ENCODE results near the gene MYMK.

MYMK gene

GRCh38 chr9:133571391-133571890, 46.7 kb upstream of the MYMK start:
- Histone ChIP-seq H3K36me3 (ENCODE audit: insufficient read depth) (no peaks in the 10 kb centered on the region), H3K4me3 (IDR thresholded peaks at IDR 0.05; ENCODE audit: insufficient read depth, low read depth, low read length) (no peak overlapping the region), H3K27ac (no peak overlapping the region), H3K79me2 (ENCODE audit: insufficient read depth, low read depth) (no peaks in the 10 kb centered on the region), H3K9ac (no peak overlapping the region), H3K4me1 (ENCODE audit: low read depth, poor library complexity, severe bottlenecking) (no peaks in the 10 kb centered on the region), H3K4me2 (no peak overlapping the region), H2AFZ (ENCODE audit: low read depth) (no peak overlapping the region), H4K20me1 (ENCODE audit: insufficient read depth) (no peaks in the 10 kb centered on the region), H3K27me3 (ENCODE audit: insufficient read depth, low read depth) (peaks cover 38% of the 10 kb centered on the region; the same call in 1 of the 2 replicates)
- TF ChIP-seq, protein P1, sequence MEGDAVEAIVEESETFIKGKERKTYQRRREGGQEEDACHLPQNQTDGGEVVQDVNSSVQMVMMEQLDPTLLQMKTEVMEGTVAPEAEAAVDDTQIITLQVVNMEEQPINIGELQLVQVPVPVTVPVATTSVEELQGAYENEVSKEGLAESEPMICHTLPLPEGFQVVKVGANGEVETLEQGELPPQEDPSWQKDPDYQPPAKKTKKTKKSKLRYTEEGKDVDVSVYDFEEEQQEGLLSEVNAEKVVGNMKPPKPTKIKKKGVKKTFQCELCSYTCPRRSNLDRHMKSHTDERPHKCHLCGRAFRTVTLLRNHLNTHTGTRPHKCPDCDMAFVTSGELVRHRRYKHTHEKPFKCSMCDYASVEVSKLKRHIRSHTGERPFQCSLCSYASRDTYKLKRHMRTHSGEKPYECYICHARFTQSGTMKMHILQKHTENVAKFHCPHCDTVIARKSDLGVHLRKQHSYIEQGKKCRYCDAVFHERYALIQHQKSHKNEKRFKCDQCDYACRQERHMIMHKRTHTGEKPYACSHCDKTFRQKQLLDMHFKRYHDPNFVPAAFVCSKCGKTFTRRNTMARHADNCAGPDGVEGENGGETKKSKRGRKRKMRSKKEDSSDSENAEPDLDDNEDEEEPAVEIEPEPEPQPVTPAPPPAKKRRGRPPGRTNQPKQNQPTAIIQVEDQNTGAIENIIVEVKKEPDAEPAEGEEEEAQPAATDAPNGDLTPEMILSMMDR (conservative IDR thresholded peaks at IDR 0.05; ENCODE audit: low read depth, low read length), result no peak

- Histone ChIP-seq H2AFZ (ENCODE audit: low read depth) (no peak overlapping the region), H3K79me2 (ENCODE audit: insufficient read depth, low read depth) (no peaks in the 10 kb centered on the region), H3K27me3 (ENCODE audit: insufficient read depth, low read depth) (peaks cover 37% of the 10 kb centered on the region; the same call in 1 of the 2 replicates), H3K36me3 (ENCODE audit: insufficient read depth) (no peaks in the 10 kb centered on the region), H4K20me1 (ENCODE audit: insufficient read depth) (no peaks in the 10 kb centered on the region), H3K27ac (no peak overlapping the region), H3K4me1 (ENCODE audit: low read depth, poor library complexity, severe bottlenecking) (no peaks in the 10 kb centered on the region), H3K9ac (no peak overlapping the region), H3K4me3 (IDR thresholded peaks at IDR 0.05; ENCODE audit: insufficient read depth, low read depth, low read length) (no peak overlapping the region), H3K4me2 (no peak overlapping the region)
- TF ChIP-seq, protein P1 (conservative IDR thresholded peaks at IDR 0.05; ENCODE audit: low read depth, low read length), result no peak
Measured at GRCh38 chr9:133570691-133571080, 45.9 kb upstream of the MYMK start.

GRCh38 chr9:133569891-133570690, 45.3 kb upstream of the MYMK start:
- Histone ChIP-seq H3K9ac (no peak overlapping the region), H3K4me1 (ENCODE audit: low read depth, poor library complexity, severe bottlenecking) (no peaks in the 10 kb centered on the region), H3K27me3 (ENCODE audit: insufficient read depth, low read depth) (peaks cover 39% of the 10 kb centered on the region; the same call in 1 of the 2 replicates), H3K4me2 (no peak overlapping the region), H3K4me3 (IDR thresholded peaks at IDR 0.05; ENCODE audit: insufficient read depth, low read depth, low read length) (no peak overlapping the region), H3K27ac (no peak overlapping the region), H4K20me1 (ENCODE audit: insufficient read depth) (no peaks in the 10 kb centered on the region), H3K36me3 (ENCODE audit: insufficient read depth) (no peaks in the 10 kb centered on the region), H2AFZ (ENCODE audit: low read depth) (no peak overlapping the region), H3K79me2 (ENCODE audit: insufficient read depth, low read depth) (no peaks in the 10 kb centered on the region)
- TF ChIP-seq, protein P1 (conservative IDR thresholded peaks at IDR 0.05; ENCODE audit: low read depth, low read length), result no peak

- Histone ChIP-seq H2AFZ (ENCODE audit: low read depth) (no peak overlapping the region), H3K36me3 (ENCODE audit: insufficient read depth) (no peaks in the 10 kb centered on the region), H3K9ac (no peak overlapping the region), H4K20me1 (ENCODE audit: insufficient read depth) (no peaks in the 10 kb centered on the region), H3K4me1 (ENCODE audit: low read depth, poor library complexity, severe bottlenecking) (no peaks in the 10 kb centered on the region), H3K27ac (no peak overlapping the region), H3K4me3 (IDR thresholded peaks at IDR 0.05; ENCODE audit: insufficient read depth, low read depth, low read length) (no peak overlapping the region), H3K27me3 (ENCODE audit: insufficient read depth, low read depth) (peaks cover 44% of the 10 kb centered on the region; the same call in 1 of the 2 replicates), H3K79me2 (ENCODE audit: insufficient read depth, low read depth) (no peaks in the 10 kb centered on the region), H3K4me2 (no peak overlapping the region)
- TF ChIP-seq, protein P1 (conservative IDR thresholded peaks at IDR 0.05; ENCODE audit: low read depth, low read length), result no peak
Measured at GRCh38 chr9:133569121-133569785, 44.5 kb upstream of the MYMK start.
